ENCODE measurements around the gene SMIM14. TPM values are rescaled to one million over a fixed set of nuclear protein-coding genes. Genes with fewer than 3 reads are reported as not detected.

The SMIM14 gene
- total and polyA plus RNA-seq, 2 of the 8 experiments (the other 6 are each of a cell fraction or from before 2014, with no cell fraction given): 29.1 to 31.0 TPM

DNA sequence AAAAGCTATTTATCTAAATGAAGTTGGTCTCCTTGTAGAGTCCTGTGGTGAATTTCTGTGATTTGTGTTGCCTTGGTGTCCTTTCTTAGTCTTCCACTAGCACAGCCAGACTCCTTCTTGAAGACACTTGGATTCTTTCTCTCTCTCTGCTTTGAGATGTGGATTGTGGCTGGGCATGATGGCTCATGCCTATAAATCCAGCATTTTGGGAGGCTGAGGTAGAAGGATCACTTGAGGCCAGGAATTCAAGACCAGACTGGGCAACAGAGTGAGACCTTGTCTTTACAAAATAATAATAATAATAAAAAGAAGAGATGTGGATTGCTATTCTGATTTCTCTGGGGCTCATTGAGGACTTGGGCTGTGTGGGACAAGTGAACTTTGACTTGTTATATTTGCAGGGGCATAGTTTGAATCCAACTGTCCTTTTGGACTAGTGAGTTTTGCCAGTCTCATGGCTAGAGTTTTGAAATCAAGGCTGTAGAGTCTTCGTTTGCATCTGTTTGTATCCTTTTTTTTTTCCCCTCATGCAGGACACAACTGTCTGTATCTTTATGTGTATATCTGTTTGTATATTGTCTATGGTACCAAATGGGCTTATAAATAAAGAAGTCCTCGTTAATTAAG, 11.1 kb upstream of the SMIM14 start:
- Histone ChIP-seq H3K18ac (ENCODE audit: extremely low read depth, low read length) (no peak overlapping the region), H4K91ac (replicated peaks; ENCODE audit: insufficient read length, low read length) (no peak overlapping the region), H3K14ac (ENCODE audit: insufficient read length) (no peak overlapping the region), H3K23ac (ENCODE audit: insufficient read length) (no peak overlapping the region), H3K36me3 (ENCODE audit: control insufficient read depth in 2 of 4, insufficient read depth in 4 of 4, low read length in 3 of 4) (no peaks in the 10 kb centered on the region), H3K56ac (replicated peaks; ENCODE audit: insufficient read length, low read depth, low read length) (no peak overlapping the region), H3K4me3 (ENCODE audit: extremely low read depth in 1 of 4, insufficient read depth in 2 of 4, low read depth in 3 of 4, low read length in 4 of 4) (no peak overlapping the region), H3K79me2 (ENCODE audit: control insufficient read depth in 1 of 2, insufficient read depth in 2 of 2, low read length in 2 of 2) (no peaks in the 10 kb centered on the region), H3K9me3 (ENCODE audit: insufficient read depth in 2 of 2, low read depth in 1 of 2, low read length in 1 of 2) (no peaks in the 10 kb centered on the region), H3K79me1 (ENCODE audit: low read depth, low read length) (no peaks in the 10 kb centered on the region), H2BK12ac (ENCODE audit: low read depth, low read length) (no peak overlapping the region), H2AFZ (ENCODE audit: low read length) (no peak overlapping the region), H2AK5ac (ENCODE audit: low read depth, low read length) (no peak overlapping the region), H4K20me1 (replicated peaks in 1 of 2; ENCODE audit: control insufficient read depth in 1 of 2, insufficient read depth in 2 of 2, low read length in 2 of 2) (no peaks in the 10 kb centered on the region), H3K4ac (replicated peaks; ENCODE audit: insufficient read length, low read depth, low read length) (no peak overlapping the region), H3K9ac (replicated peaks in 1 of 4; ENCODE audit: extremely low read depth in 1 of 4, low read depth in 3 of 4, low read length in 3 of 4) (no peak overlapping the region), H2BK15ac (ENCODE audit: low read length) (no peak overlapping the region), H2BK120ac (replicated peaks; ENCODE audit: low read depth, low read length) (no peak overlapping the region), H4K5ac (ENCODE audit: insufficient read length, low read depth, low read length) (no peak overlapping the region), H3K4me1 (replicated peaks in 1 of 4; ENCODE audit: control insufficient read depth in 3 of 4, insufficient read depth in 4 of 4, low read length in 3 of 4) (no peaks in the 10 kb centered on the region), H4K8ac (ENCODE audit: extremely low read depth, insufficient read depth, low read length) (no peak overlapping the region), H3K4me2 (ENCODE audit: insufficient read depth in 1 of 2, low read depth in 2 of 2, low read length in 2 of 2) (no peak overlapping the region), H2BK5ac (ENCODE audit: low read depth, low read length) (no peak overlapping the region), H3K23me2 (ENCODE audit: low read depth, low read length) (no peaks in the 10 kb centered on the region), H3K27me3 (replicated peaks in 1 of 4; ENCODE audit: control insufficient read depth in 3 of 4, extremely low read depth in 1 of 4, insufficient read depth in 3 of 4, low read length in 3 of 4) (no peaks in the 10 kb centered on the region), H3K27ac (ENCODE audit: low read depth, low read length) (no peak overlapping the region; the same call in 1 of the 2 replicates), H2BK20ac (ENCODE audit: low read length) (no peak overlapping the region)
- FAIRE-seq (no peak), DNase-seq (ENCODE audit: low read depth in 1 of 2, low spot score in 2 of 2) (no peak)
- 87% methylated on average over 2 of the region's 2 CpGs; no CpG with 5 or more reads in 1 of the 2 experiments for WGBS, 2 experiments (ENCODE audit: extremely low coverage in 1 of 2, insufficient coverage in 1 of 2, insufficient read length in 1 of 2, insufficient replicate concordance in 2 of 2, low coverage in 1 of 2, low lambda C conversion rate in 2 of 2, missing lambda C conversion rate in 1 of 2)
- TF ChIP-seq RXRA (IDR thresholded peaks at IDR 0.05; ENCODE audit: insufficient read depth, low read depth, low read length) (no peak), KDM1A (IDR thresholded peaks at IDR 0.05; ENCODE audit: borderline replicate concordance, low read length) (no peak), TAF7 (optimal IDR thresholded peaks at IDR 0.05; ENCODE audit: borderline replicate concordance, low read depth, low read length) (no peak), EZH2 (IDR thresholded peaks at IDR 0.05; ENCODE audit: low read depth, low read length, severe bottlenecking) (no peak), SP2 (IDR thresholded peaks at IDR 0.05; ENCODE audit: low read length) (no peak)
- ChIA-PET CTCF (ENCODE audit: partially characterized antibody) (interaction anchor here (0.7 kb wide), 1 partner anchor 1335 kb away, joined by 3 read pairs; no protein-coding TSS in a partner anchor), POLR2A (ENCODE audit: partially characterized antibody) (interaction anchor here (0.9 to 1.0 kb wide), 2 partner anchors 9 to 11 kb away, joined by 3 read pairs; partner anchors contain the start of gene SMIM14)
